Measurements from ENCODE around the gene TMEM43.

Gene TMEM43

GRCh38 chr3:14130230-14130629 lies 5.4 kb downstream of the TMEM43 start:
- H2AFZ ChIP-seq (ENCODE audit: low read length, unreplicated experiment): no peak overlapping the region
- H3K4me3 ChIP-seq (ENCODE audit: low read depth, low read length): no peak overlapping the region
- peaks cover 10% of the 10 kb centered on the region for H3K4me1 ChIP-seq (ENCODE audit: control insufficient read depth, insufficient read depth, low read length, unreplicated experiment)
- H3K36me3 ChIP-seq (ENCODE audit: insufficient read depth, low read length): peaks cover 19% of the 10 kb centered on the region
- H3K27me3 ChIP-seq (ENCODE audit: insufficient read depth, low read length): no peaks in the 10 kb centered on the region
- H3K79me2 ChIP-seq (ENCODE audit: control insufficient read depth, insufficient read depth, low read length, unreplicated experiment): peaks cover 43% of the 10 kb centered on the region
- no peak overlapping the region for H3K27ac ChIP-seq (ENCODE audit: low read depth, low read length)

DNA sequence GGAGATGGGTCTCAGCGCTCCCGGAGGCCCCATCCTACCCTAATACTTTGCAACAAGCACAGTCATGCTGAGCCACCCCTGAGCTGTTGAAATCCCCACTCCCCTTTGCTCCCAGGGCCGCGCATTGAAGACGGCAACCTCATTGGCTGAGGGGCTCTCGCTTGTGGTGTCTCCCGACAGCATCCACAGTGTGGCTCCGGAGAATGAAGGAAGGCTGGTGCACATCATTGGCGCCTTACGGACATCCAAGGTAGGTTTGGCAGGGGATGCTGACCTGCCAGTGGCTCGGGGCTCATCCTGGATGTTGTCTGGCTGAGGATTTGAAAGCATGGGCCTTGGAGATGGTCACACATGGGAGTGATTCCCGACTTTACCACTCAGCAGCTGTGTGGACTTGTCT lies 5.9 kb downstream of the TMEM43 start:
- no peak overlapping the region for H2AFZ ChIP-seq (ENCODE audit: low read length, unreplicated experiment)
- H3K27me3 ChIP-seq (ENCODE audit: insufficient read depth, low read length): no peaks in the 10 kb centered on the region
- H3K4me1 ChIP-seq (ENCODE audit: control insufficient read depth, insufficient read depth, low read length, unreplicated experiment): peaks cover 10% of the 10 kb centered on the region
- peaks cover 19% of the 10 kb centered on the region for H3K36me3 ChIP-seq (ENCODE audit: insufficient read depth, low read length)
- H3K4me3 ChIP-seq (ENCODE audit: low read depth, low read length): no peak overlapping the region
- peaks cover 39% of the 10 kb centered on the region for H3K79me2 ChIP-seq (ENCODE audit: control insufficient read depth, insufficient read depth, low read length, unreplicated experiment)
- H3K27ac ChIP-seq (ENCODE audit: low read depth, low read length): no peak overlapping the region

- no peaks in the 10 kb centered on the region for H3K27me3 ChIP-seq (ENCODE audit: insufficient read depth, low read length)
- H2AFZ ChIP-seq (ENCODE audit: low read length, unreplicated experiment): no peak overlapping the region
- H3K4me1 ChIP-seq (ENCODE audit: control insufficient read depth, insufficient read depth, low read length, unreplicated experiment): peaks cover 7% of the 10 kb centered on the region
- peaks cover 34% of the 10 kb centered on the region for H3K79me2 ChIP-seq (ENCODE audit: control insufficient read depth, insufficient read depth, low read length, unreplicated experiment)
- H3K27ac ChIP-seq (ENCODE audit: low read depth, low read length): no peak overlapping the region
- peaks cover 19% of the 10 kb centered on the region for H3K36me3 ChIP-seq (ENCODE audit: insufficient read depth, low read length)
- H3K4me3 ChIP-seq (ENCODE audit: low read depth, low read length): no peak overlapping the region
These were observed 6.3 kb downstream of the TMEM43 start for GRCh38 chr3:14131134-14131533.

GRCh38 chr3:14132120-14132519 lies 7.3 kb downstream of the TMEM43 start:
- no peaks in the 10 kb centered on the region for H3K27me3 ChIP-seq (ENCODE audit: insufficient read depth, low read length)
- no peak overlapping the region for H2AFZ ChIP-seq (ENCODE audit: low read length, unreplicated experiment)
- H3K36me3 ChIP-seq (ENCODE audit: insufficient read depth, low read length): peaks cover 19% of the 10 kb centered on the region
- H3K4me1 ChIP-seq (ENCODE audit: control insufficient read depth, insufficient read depth, low read length, unreplicated experiment): peaks cover 8% of the 10 kb centered on the region
- H3K27ac ChIP-seq (ENCODE audit: low read depth, low read length): no peak overlapping the region
- H3K4me3 ChIP-seq (ENCODE audit: low read depth, low read length): no peak overlapping the region
- peaks cover 24% of the 10 kb centered on the region for H3K79me2 ChIP-seq (ENCODE audit: control insufficient read depth, insufficient read depth, low read length, unreplicated experiment)

DNA sequence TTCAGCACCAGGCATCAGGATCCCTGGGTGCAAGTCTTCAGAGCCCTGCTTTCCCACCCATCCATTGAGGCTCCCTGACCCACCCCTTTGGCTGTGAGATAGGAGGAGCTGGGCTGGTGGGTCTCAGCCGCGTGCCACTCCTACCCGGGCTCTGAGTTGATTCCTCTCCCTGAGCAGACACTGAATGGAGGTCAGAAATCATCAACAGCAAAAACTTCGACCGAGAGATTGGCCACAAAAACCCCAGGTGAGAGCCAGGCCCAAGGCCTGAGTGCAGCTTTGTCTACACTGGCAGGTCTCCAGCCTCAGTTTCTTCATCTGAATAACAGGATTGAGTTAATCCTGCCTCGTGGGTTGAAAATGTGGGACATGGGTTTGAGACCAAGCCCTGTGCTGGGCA lies 7.8 kb downstream of the TMEM43 start:
- H2AFZ ChIP-seq (ENCODE audit: low read length, unreplicated experiment): no peak overlapping the region

DNA sequence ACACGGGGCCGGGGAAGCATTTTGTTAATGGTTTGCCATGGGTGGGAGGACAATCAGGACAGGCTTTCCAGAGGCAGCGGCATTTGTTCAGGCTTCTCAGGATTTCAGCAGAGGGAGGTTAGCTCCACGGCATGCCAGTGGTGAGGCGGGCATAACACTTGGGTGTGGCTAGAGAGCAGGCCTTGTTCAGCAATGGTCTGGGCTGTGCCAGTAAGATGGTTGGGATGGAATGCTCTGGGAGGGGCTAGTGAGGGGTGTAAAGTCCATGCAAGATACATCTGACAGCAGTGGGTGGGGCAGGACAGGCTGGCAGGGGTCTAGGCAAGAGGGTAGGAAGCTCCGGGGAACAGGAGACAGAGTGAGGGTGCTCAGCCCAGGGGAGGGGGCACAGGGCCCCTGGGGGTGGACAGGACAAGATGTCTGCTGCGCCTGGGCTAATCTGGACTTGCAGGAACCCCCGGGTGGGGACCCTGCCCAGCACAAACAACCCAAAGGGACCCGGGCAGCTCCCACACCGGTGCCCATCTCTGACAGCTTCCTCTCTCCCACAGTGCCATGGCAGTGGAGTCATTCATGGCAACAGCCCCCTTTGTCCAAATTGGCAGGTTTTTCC lies 8.4 kb downstream of the TMEM43 start:
- Histone ChIP-seq H2AFZ (ENCODE audit: low read length, unreplicated experiment) (no peak overlapping the region), H3K4me3 (ENCODE audit: low read depth, low read length) (no peak overlapping the region), H3K4me1 (ENCODE audit: control insufficient read depth, insufficient read depth, low read length, unreplicated experiment) (peaks cover 10% of the 10 kb centered on the region), H3K27ac (ENCODE audit: low read depth, low read length) (no peak overlapping the region), H3K79me2 (ENCODE audit: control insufficient read depth, insufficient read depth, low read length, unreplicated experiment) (peaks cover 13% of the 10 kb centered on the region), H3K27me3 (ENCODE audit: insufficient read depth, low read length) (no peaks in the 10 kb centered on the region), H3K36me3 (ENCODE audit: insufficient read depth, low read length) (peaks cover 14% of the 10 kb centered on the region)

More for the DNA sequence above, 7.8 kb downstream of the TMEM43 start:
- no peak overlapping the region for H3K27ac ChIP-seq (ENCODE audit: low read depth, low read length)
- H3K4me1 ChIP-seq (ENCODE audit: control insufficient read depth, insufficient read depth, low read length, unreplicated experiment): peaks cover 10% of the 10 kb centered on the region
- no peak overlapping the region for H3K4me3 ChIP-seq (ENCODE audit: low read depth, low read length)
- H3K79me2 ChIP-seq (ENCODE audit: control insufficient read depth, insufficient read depth, low read length, unreplicated experiment): peaks cover 19% of the 10 kb centered on the region
- no peaks in the 10 kb centered on the region for H3K27me3 ChIP-seq (ENCODE audit: insufficient read depth, low read length)
- H3K36me3 ChIP-seq (ENCODE audit: insufficient read depth, low read length): peaks cover 19% of the 10 kb centered on the region

GRCh38 chr3:14133876-14134275 lies 9.0 kb downstream of the TMEM43 start:
- peaks cover 9% of the 10 kb centered on the region for H3K36me3 ChIP-seq (ENCODE audit: insufficient read depth, low read length)
- H3K79me2 ChIP-seq (ENCODE audit: control insufficient read depth, insufficient read depth, low read length, unreplicated experiment): peaks cover 7% of the 10 kb centered on the region
- peaks cover 10% of the 10 kb centered on the region for H3K4me1 ChIP-seq (ENCODE audit: control insufficient read depth, insufficient read depth, low read length, unreplicated experiment)
- no peaks in the 10 kb centered on the region for H3K27me3 ChIP-seq (ENCODE audit: insufficient read depth, low read length)
- H2AFZ ChIP-seq (ENCODE audit: low read length, unreplicated experiment): no peak overlapping the region
- H3K27ac ChIP-seq (ENCODE audit: low read depth, low read length): no peak overlapping the region
- H3K4me3 ChIP-seq (ENCODE audit: low read depth, low read length): no peak overlapping the region

GRCh38 chr3:14134291-14134690 lies 9.4 kb downstream of the TMEM43 start:
- H3K36me3 ChIP-seq (ENCODE audit: insufficient read depth, low read length): peaks cover 9% of the 10 kb centered on the region; the same call in 1 of the 2 replicates
- H3K4me3 ChIP-seq (ENCODE audit: low read depth, low read length): no peak overlapping the region
- no peak overlapping the region for H3K27ac ChIP-seq (ENCODE audit: low read depth, low read length)
- no peak overlapping the region for H2AFZ ChIP-seq (ENCODE audit: low read length, unreplicated experiment)
- no peaks in the 10 kb centered on the region for H3K27me3 ChIP-seq (ENCODE audit: insufficient read depth, low read length)
- peaks cover 10% of the 10 kb centered on the region for H3K4me1 ChIP-seq (ENCODE audit: control insufficient read depth, insufficient read depth, low read length, unreplicated experiment)
- H3K79me2 ChIP-seq (ENCODE audit: control insufficient read depth, insufficient read depth, low read length, unreplicated experiment): peaks cover 4% of the 10 kb centered on the region

GRCh38 chr3:14135581-14135980 lies 10.7 kb downstream of the TMEM43 start:
- Histone ChIP-seq H3K79me2 (ENCODE audit: control insufficient read depth, insufficient read depth, low read length, unreplicated experiment) (no peaks in the 10 kb centered on the region), H3K4me1 (ENCODE audit: control insufficient read depth, insufficient read depth, low read length, unreplicated experiment) (peaks cover 10% of the 10 kb centered on the region), H3K36me3 (ENCODE audit: insufficient read depth, low read length) (peaks cover 10% of the 10 kb centered on the region; the same call in 1 of the 2 replicates), H3K27ac (ENCODE audit: low read depth, low read length) (no peak overlapping the region), H3K27me3 (ENCODE audit: insufficient read depth, low read length) (no peaks in the 10 kb centered on the region), H3K4me3 (ENCODE audit: low read depth, low read length) (no peak overlapping the region), H2AFZ (ENCODE audit: low read length, unreplicated experiment) (no peak overlapping the region)

- Histone ChIP-seq H3K27me3 (ENCODE audit: insufficient read depth, low read length) (no peaks in the 10 kb centered on the region), H3K4me3 (ENCODE audit: low read depth, low read length) (no peak overlapping the region), H3K4me1 (ENCODE audit: control insufficient read depth, insufficient read depth, low read length, unreplicated experiment) (peaks cover 19% of the 10 kb centered on the region), H2AFZ (ENCODE audit: low read length, unreplicated experiment) (no peak overlapping the region), H3K79me2 (ENCODE audit: control insufficient read depth, insufficient read depth, low read length, unreplicated experiment) (no peaks in the 10 kb centered on the region), H3K27ac (ENCODE audit: low read depth, low read length) (no peak overlapping the region), H3K36me3 (ENCODE audit: insufficient read depth, low read length) (peaks cover 7% of the 10 kb centered on the region; the same call in 1 of the 2 replicates)
These were observed 12.2 kb downstream of the TMEM43 start for GRCh38 chr3:14137004-14137403.

- Histone ChIP-seq H3K27ac (ENCODE audit: low read depth, low read length) (no peak overlapping the region), H3K4me1 (ENCODE audit: control insufficient read depth, insufficient read depth, low read length, unreplicated experiment) (peaks cover 23% of the 10 kb centered on the region), H3K79me2 (ENCODE audit: control insufficient read depth, insufficient read depth, low read length, unreplicated experiment) (no peaks in the 10 kb centered on the region), H3K27me3 (ENCODE audit: insufficient read depth, low read length) (no peaks in the 10 kb centered on the region), H2AFZ (ENCODE audit: low read length, unreplicated experiment) (no peak overlapping the region), H3K4me3 (ENCODE audit: low read depth, low read length) (no peak overlapping the region), H3K36me3 (ENCODE audit: insufficient read depth, low read length) (peaks cover 7% of the 10 kb centered on the region; the same call in 1 of the 2 replicates)
These were observed 12.6 kb downstream of the TMEM43 start for GRCh38 chr3:14137445-14137844.
